Endometrium (tissue), 2 donors: ENCODE data around the gene GNAO1.

ENCODE experiments used
- FAIRE-seq: peaks from 2 replicates; lab custom pipeline; 2012; peaks lifted over from hg19 to GRCh38; lab: Jason Lieb, UNC
- donor health status: control.
- donor health status: control.

GNAO1 gene

GRCh38 chr16:56350491-56351405 is 159.5 kb downstream of the GNAO1 start:
- FAIRE-seq: no peak

- FAIRE-seq: no peak
These were observed 160.2 kb downstream of the GNAO1 start for GRCh38 chr16:56351481-56351880.

GRCh38 chr16:56352351-56353053 is 161.2 kb downstream of the GNAO1 start:
- FAIRE-seq: no peak

GRCh38 chr16:56353054-56353921 is 162.0 kb downstream of the GNAO1 start:
- FAIRE-seq: no peak

- no peak for FAIRE-seq
These were observed 162.7 kb downstream of the GNAO1 start for GRCh38 chr16:56354016-56354415.

- no peak for FAIRE-seq
These were observed 163.5 kb downstream of the GNAO1 start for GRCh38 chr16:56354746-56355145.

GRCh38 chr16:56355221-56355620 is 163.9 kb downstream of the GNAO1 start:
- FAIRE-seq: no peak

- FAIRE-seq: no peak
These were observed 164.5 kb downstream of the GNAO1 start for GRCh38 chr16:56355786-56356275.

GRCh38 chr16:56356276-56357240 is 165.3 kb downstream of the GNAO1 start:
- peak; percentile 29 for FAIRE-seq

- FAIRE-seq: peak; percentile 50
These were observed 166.0 kb downstream of the GNAO1 start for GRCh38 chr16:56357241-56357764.

GRCh38 chr16:56357765-56358322 is 166.6 kb downstream of the GNAO1 start:
- no peak for FAIRE-seq

- no peak for FAIRE-seq
These were observed 169.1 kb downstream of the GNAO1 start for GRCh38 chr16:56360117-56361008.

- no peak for FAIRE-seq
These were observed 170.9 kb downstream of the GNAO1 start for GRCh38 chr16:56362057-56362655.

- FAIRE-seq: no peak
These were observed 171.4 kb downstream of the GNAO1 start for GRCh38 chr16:56362706-56363105.

GRCh38 chr16:56363181-56363716 is 172.0 kb downstream of the GNAO1 start:
- FAIRE-seq: no peak

- FAIRE-seq: no peak
These were observed 172.7 kb downstream of the GNAO1 start for GRCh38 chr16:56363781-56364565.

- no peak for FAIRE-seq
These were observed 173.6 kb downstream of the GNAO1 start for GRCh38 chr16:56364865-56365264.

- no peak for FAIRE-seq
These were observed 174.3 kb downstream of the GNAO1 start for GRCh38 chr16:56365552-56365951.
